C1 segment of cervical spinal cord (tissue), 14 donors: ENCODE measurements around the gene AGT.
"Not testable (repeated sequence)": the region's sequence is repeated elsewhere in the genome, so short reads cannot be mapped to it uniquely, and the experiment has no call there.

Experiments
- DNase-seq, 14 donors: peaks; one replicate each; lab custom pipeline; 2025; lab: John Stamatoyannopoulos, UW

AGT gene

DNA sequence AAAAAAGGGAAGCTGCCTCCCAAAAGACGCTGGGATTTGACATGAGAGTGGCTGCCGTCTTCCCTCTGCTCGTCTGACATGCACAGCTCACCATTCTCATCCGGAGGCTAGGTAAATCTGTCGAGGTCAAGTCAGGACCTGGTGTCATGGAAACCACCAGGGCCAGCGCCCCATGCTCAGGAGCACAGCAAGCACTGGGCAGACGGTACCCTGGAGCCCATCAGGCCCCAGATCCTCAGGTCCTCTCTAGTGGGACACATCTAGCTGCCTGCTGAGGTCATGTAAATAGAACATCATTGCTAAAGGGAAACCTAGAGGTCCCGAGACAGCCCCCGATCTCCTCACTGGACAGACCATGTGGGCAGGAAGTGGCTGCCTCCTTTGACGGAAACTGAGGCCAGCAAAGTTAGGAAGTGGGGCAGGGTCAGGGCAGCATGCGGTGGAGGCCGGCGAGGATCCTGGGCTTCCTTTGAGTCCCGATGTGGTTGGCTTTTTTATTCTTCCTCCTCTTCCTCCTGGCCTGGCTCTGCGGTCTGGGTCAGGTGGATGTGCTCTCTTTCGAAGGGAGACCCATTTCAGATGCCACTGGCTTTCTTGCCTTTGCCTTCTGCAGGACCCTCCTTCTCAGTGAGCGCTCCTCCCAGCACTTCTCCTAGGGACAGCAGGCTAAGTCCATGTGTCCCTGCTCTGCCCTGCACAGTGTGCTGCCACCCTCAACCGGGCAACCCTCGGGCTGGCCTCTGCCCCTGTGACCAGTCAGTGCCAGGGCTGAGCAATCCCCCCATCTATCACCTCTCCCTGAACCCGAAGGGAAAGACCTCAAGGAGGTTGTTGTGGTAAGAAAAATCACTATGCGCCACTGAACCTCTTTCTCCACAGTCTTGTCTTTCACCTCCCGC, 5.9 kb downstream of the AGT start:
- peak in 1 of 14 donors; percentile 56 for DNase-seq

DNA sequence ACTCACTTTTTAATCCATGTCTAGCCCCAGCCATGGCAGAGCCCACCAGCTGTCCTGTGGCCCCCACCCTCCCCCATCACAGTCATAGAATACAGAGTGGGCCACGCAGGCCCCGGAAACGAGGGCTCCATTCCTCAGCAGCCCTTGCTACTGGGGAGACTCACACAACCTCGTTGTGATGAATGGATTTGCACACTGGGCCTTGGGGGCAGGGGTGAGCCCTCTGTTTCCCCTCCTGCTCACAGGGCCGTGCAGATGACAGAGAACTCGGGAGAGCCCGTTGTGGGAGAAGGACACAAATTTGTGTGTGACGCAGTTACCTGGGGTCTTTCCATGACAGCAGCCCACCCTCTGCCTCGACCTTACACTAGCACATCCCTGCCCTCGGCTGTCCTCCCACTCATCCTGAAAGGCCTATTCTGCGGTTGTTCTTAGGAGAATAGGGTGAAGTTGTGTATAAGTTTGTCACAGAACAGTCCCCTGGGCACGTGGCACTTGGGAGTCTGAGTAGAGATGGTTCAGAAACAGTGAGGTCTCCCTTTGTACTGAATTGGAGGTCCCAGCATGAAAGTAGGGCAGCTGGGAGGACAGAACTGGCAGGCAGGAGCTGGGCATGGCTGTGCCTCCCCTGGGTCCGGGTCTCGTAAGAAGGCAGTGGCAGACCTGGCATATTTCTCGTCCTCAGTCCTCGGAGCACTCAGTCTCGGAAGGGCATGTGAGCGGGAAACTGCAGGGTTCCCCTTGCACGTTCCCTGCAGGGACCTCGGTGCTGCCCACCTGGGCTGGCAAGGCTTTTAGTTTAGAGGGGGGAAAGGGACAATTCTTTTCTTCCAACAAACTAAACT, 6.8 kb downstream of the AGT start:
- peak in 1 of 14 donors; percentile 51 for DNase-seq

GRCh38 chr1:230706020-230706699, 7.8 kb downstream of the AGT start:
- DNase-seq: peak in 2 of 14 donors; percentile 33 to 53

DNA sequence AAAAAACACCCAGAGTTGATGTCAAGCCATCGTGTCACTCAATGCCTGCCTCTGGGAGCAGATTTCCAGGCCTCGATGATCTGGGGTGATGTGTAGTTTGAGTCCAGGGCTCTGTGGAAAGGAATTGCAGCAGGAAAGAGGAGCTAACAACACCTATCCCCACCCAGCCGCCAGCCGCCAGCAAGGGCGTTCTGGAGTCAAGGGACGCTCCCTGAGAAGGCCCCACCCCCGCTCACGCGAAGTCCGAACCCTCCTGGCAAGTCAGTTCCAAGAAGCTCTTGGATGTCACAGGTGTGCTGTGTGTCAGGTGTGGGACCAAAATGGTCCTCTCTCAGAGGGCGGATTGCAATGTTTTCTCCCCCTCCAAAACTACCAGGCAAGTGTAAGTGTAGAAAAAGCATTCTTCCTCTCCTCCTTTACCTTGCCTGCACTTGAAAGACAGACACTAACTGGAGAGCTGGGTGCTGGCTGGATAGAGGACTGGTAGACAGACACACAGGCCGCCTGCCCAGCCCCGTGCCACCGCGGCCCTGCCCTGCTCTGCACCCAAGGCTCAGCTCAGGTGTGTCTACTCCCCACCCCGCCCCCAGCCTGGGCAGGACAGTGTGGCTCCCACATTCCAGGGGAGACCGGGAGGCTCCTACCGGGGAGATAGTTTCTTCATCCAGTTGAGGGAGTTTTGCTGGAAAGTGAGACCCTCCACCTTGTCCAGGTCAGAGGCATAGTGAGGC, 8.5 kb downstream of the AGT start:
- DNase-seq: no peak

- DNase-seq: no peak
Measured at GRCh38 chr1:230704830-230705229, 9.1 kb downstream of the AGT start.

- DNase-seq: no peak
Measured at GRCh38 chr1:230703679-230704385, 10.1 kb downstream of the AGT start.

DNA sequence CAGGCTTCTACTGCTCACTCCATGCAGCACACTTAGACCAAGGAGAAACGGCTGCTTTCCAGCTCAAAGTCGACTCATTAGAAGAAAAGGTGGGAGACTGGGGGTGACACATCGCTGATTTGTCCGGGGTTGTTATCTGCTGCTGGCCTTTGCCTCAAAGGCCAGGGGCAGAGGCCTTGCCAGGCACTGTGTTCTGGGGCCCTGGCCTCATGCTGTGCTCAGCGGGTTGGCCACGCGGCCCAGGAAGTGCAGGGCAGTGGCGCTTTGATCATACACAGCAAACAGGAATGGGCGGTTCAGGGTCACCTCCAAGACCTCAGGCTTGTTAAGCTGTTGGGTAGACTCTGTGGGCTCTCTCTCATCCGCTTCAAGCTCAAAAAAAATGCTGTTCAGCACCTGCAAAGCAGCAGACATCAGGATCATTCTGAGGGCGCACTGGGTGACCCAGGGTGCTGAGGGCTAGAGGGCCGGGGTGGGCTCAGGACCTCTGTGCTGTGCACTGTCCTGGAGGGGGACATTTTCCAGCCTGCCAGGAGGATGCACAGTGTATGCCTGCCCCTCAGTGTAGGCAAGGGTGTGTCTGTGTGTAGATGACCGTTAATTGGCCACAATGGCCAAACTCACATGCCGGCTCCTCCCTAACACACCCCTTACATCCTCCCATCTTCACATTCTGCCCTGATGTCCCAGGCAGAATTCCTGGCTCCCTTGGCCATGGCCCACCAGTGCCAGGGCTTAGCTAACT, 10.8 kb downstream of the AGT start:
- no peak for DNase-seq

- DNase-seq: peak in 1 of 14 donors; percentile 75
Measured at GRCh38 chr1:230701895-230702768, 11.8 kb downstream of the AGT start.

DNA sequence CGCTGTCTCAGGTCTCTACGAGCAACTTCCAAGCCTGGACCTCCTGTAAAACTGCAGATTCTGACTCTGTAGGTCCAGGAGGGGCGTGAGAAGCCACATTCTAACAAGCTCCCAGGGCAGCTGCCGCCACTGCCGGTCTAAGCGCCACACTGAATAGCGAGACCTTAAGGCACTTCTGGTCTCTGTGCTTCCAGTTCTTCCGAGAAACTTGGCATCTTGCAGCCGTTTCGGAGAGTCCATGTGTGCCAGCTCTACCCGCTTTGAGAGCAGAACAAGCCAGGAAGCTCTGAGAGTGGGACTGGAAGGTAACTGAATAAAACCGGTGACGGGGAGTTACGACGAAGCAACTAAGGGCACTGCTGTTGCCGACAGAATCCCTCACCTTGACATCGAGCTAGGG, 12.5 kb downstream of the AGT start:
- DNase-seq: peak in 5 of 14 donors; percentile 24 to 64 (median 53)

DNA sequence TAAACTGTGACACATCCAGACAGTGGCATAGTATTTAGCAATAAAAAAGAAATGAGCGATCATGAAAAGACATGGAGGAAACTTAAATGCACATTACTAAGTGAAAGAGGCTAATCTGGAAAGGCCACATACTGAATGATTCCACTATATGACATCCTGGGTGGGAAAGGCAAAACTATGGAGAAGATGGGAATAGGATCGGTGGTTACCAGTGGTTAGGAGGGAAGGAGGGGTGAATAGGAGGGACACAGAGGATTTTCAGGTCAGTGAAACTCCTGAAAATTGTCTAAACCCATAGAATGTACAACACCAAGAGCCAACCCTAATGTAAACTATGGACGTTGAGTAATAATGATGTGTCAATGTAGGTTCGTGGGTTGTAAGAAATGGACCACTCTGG, 13.8 kb downstream of the AGT start:
- DNase-seq: no peak

- DNase-seq: no peak
Measured at GRCh38 chr1:230699716-230700115, 14.2 kb downstream of the AGT start.

GRCh38 chr1:230698964-230699363, 15.0 kb downstream of the AGT start:
- DNase-seq: not testable (repeated sequence)

DNA sequence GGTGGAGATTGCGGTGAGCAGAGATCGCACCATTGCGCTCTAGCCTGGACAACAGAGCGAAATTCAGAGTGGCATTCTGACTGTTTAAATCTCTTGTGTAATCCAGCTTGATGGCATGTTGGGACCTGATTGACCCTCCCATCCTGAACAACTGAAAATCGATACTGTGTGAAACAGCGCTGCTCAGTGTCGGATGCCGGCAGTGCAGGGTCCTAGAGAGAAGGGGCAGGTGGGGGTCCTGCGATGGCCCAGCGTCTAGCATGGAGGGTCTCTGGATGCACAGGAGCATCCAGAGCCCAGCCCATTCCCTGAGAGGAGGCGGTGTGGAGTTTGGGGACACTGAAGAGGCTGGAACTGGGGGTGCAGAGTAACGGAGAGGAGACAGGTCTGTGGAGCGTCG, 15.8 kb downstream of the AGT start:
- no peak for DNase-seq

DNA sequence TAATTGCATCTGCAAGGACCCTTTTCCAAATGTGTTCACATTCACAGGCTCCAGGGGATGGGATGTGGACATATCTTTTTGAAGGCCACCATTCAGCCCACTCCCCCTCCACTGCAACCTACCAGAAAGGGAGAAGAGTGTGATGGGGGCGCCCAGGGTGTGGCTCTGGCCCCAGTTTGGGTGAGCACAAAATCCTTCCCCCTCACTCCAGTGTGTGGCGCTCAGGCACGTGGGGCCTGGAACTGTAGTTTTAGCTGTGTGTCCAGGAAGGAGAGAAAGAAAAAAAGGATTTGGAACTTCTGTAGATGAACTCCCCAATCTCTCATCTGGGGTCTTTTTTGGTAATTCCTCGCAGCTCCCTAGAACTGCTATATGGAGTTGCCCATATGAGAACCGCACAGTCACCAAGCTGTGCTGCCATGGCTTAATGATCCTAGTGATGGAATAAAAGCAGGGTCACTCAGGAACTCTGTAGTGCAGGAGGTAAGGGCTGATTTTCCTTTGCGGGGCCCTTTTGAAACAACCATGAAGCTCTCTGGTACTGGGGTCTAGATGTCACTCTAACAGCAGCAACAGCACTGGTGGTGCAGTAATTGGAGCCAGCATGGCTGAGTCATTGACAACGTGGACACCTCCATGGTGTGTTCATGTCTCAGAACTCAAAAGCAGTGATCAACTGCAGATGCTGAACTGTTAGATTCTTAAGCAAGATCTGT, 17.0 kb downstream of the AGT start:
- no peak for DNase-seq

DNA sequence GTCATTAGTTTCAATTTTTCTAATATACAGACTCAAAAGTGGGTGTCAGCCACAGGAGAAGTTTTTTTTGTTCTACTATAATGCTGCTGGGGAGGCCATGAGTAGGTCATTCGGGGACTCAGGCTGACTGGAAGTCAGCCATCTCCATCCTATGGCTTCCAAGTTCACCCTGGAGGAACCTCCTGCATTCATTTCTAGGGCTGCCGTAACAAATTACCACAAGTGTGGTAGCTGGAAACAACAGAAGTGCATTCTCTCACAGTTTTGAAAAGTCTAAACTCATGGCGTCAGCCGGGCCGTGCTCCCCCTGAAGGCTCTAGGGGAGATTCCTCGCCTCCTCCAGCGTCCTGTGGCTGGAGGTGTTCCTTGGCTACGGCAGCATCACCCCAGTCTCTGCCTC, 17.7 kb downstream of the AGT start:
- DNase-seq: no peak

DNA sequence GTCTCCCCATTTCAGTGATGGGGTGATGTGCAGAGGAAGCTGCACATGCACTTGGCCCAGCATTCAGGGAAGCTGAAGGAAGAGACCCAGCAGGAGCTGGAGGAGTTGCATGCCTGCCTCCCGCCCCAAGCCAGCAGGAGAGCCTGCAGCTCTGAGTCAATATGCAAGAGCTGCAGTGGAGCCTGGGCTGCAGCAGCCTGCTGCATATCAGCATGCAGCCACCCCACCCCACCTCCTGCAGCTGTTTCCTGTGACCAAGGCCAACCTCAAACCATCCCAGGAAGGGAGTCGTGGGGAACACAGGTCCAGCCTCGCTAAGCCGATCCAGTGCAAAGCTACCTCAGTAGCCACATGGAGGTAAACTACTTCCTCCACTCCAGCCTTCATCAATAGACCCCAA, 18.9 kb downstream of the AGT start:
- DNase-seq: no peak

DNA sequence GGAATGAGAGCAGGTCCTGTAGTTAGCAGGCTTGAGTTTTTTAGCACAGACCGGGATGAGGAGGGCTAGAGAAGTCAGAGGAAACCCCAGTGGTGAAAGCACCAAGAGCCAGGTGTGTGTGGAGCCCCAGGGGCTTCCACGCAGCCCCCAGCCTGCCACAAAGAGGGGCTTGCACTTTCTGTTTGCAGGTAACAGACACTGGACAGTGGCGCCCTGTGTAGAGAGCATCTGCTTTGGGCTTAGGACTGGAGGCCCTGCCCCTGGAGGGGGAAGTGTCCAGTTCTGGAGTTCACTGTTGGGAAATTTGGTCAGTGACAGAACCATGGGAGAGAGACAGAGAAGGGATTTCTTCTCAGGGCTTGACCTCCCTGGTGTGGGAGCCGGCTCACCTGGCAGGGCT, 19.5 kb downstream of the AGT start:
- no peak for DNase-seq

- no peak for DNase-seq
Measured at GRCh38 chr1:230693777-230694176, 20.1 kb downstream of the AGT start.
